HCT116 (cell line): ENCODE results near the gene GABARAPL1. TPM values are rescaled to one million over a fixed set of nuclear protein-coding genes. Genes with fewer than 3 reads are reported as not detected.

Source experiments
- ATAC-seq: fragments of 200-7000 bp; cut with Tn5 transposase; 2 replicates; pipeline ENCODE4 v1.9.1; 2020; ENCODE audit warnings: mild to moderate bottlenecking, moderate library complexity
- BruUV-seq: library from RNA; stranded (reverse); fragments of 400-500 nt; replicated peaks from 2 replicates; lab custom pipeline; 2021; lab: Mats Ljungman, UMichigan
- CTCF ChIA-PET: fragments of 300-600 bp; sonication (Branson Sonifier 250); formaldehyde crosslinking; loops from one replicate; lab custom pipeline; 2021; ENCODE audit warnings: antibody characterized with exemption; lab: Charles Lee
- POLR2A ChIA-PET: fragments of 300-600, 350-600 bp; sonication (Branson Sonifier 250); formaldehyde crosslinking; loops from one replicate; lab custom pipeline; 2021; ENCODE audit warnings: antibody characterized with exemption; lab: Charles Lee
- RAD21 ChIA-PET, 2 experiments: fragments of 300-600 bp; sonication (Branson Sonifier 250); formaldehyde crosslinking; loops; one replicate each; lab custom pipeline; 2023; ENCODE audit warnings: low total read pairs in 2 of 2; ENCODE audit not compliant: uncharacterized antibody in 2 of 2, unreplicated experiment in 2 of 2, low non-redundant PET in 1 of 2; lab: Charles Lee
- DNase-seq: peaks from one replicate; pipeline ENCODE4 v3.0.0-alpha.2; 2010; ENCODE audit warnings: low read depth, low spot score
- H2AFZ ChIP-seq: fragments of 200-600 bp; shearing (Covaris generic), sonication (generic); 2 replicates; pipeline ENCODE4 v1.6.1; 2017; ENCODE audit warnings: low read depth, mixed run types, mixed read lengths, antibody characterized with exemption, low read length; ENCODE audit not compliant: poor library complexity, severe bottlenecking
- H3K27ac ChIP-seq: 2 replicates; pipeline ENCODE4 v1.5.1; 2012; ENCODE audit warnings: low read depth, low read length
- H3K27me3 ChIP-seq: fragments of 200-600 bp; sonication (generic); 2 replicates; pipeline ENCODE4 v1.6.1; 2016; ENCODE audit warnings: mixed run types, low read length, mixed read lengths; ENCODE audit not compliant: insufficient read depth
- H3K36me3 ChIP-seq, 2 experiments: fragments of 200-500 bp in 1 of 2; fragments of 200-600 bp in 1 of 2; sonication (Bioruptor generic) in 1 of 2; sonication (generic) in 1 of 2; 2 replicates each; pipeline versions ENCODE4 v1.5.1 to v1.6.1; 2014 to 2016; ENCODE audit warnings: low read length in 2 of 2, inconsistent platforms in 1 of 2, mixed read lengths in 1 of 2, mixed run types in 1 of 2; ENCODE audit not compliant: insufficient read depth in 2 of 2, control insufficient read depth in 1 of 2
- H3K4me1 ChIP-seq, 2 experiments: fragments of 200-600 bp in 1 of 2; sonication (generic) in 1 of 2; 2 replicates each; pipeline versions ENCODE4 v1.5.1 to v1.6.1; 2012 to 2017; ENCODE audit warnings: low read length in 2 of 2, inconsistent platforms in 1 of 2, mild to moderate bottlenecking in 1 of 2, mixed read lengths in 1 of 2, mixed run types in 1 of 2, moderate library complexity in 1 of 2; ENCODE audit not compliant: insufficient read depth in 2 of 2, control insufficient read depth in 1 of 2
- H3K4me2 ChIP-seq: fragments of 200-600 bp; sonication (generic); 2 replicates; pipeline ENCODE4 v1.6.1; 2017; ENCODE audit warnings: mixed run types, low read length, mixed read lengths
- H3K4me3 ChIP-seq, 2 experiments: fragments of 200-600 bp in 1 of 2; sonication (generic) in 1 of 2; replicated peaks in 1 of 2; 2 replicates each; pipeline ENCODE4 v1.5.1; 2011 to 2016; ENCODE audit warnings: low read length in 2 of 2, control low read depth in 1 of 2, low read depth in 1 of 2, mild to moderate bottlenecking in 1 of 2, mixed read lengths in 1 of 2, mixed run types in 1 of 2
- H3K79me2 ChIP-seq: fragments of 200-600 bp; sonication (generic); 2 replicates; pipeline ENCODE4 v1.6.1; 2017; ENCODE audit warnings: mild to moderate bottlenecking, mixed run types, low read length, moderate library complexity, mixed read lengths; ENCODE audit not compliant: insufficient read depth
- H3K9ac ChIP-seq: fragments of 200-600 bp; sonication (generic); 2 replicates; pipeline ENCODE4 v1.6.1; 2016; ENCODE audit warnings: low read length, mixed read lengths
- H3K9me2 ChIP-seq: fragments of 200-600 bp; sonication (generic), shearing (Covaris generic); 2 replicates; pipeline ENCODE4 v1.6.1; 2017; ENCODE audit warnings: mixed run types, mild to moderate bottlenecking, moderate library complexity; ENCODE audit not compliant: insufficient read depth
- H3K9me3 ChIP-seq, 2 experiments: fragments of 200-500 bp in 1 of 2; fragments of 200-600 bp in 1 of 2; sonication (Bioruptor generic) in 1 of 2; sonication (generic) in 1 of 2; 2 replicates each; pipeline ENCODE4 v1.6.1; 2014 to 2017; ENCODE audit warnings: low read length in 2 of 2, mixed read lengths in 2 of 2, inconsistent platforms in 1 of 2, low read depth in 1 of 2, mild to moderate bottlenecking in 1 of 2, mixed run types in 1 of 2, moderate library complexity in 1 of 2; ENCODE audit not compliant: control insufficient read depth in 1 of 2, insufficient read depth in 1 of 2
- H4K20me1 ChIP-seq: fragments of 200-600 bp; sonication (generic), shearing (Covaris generic); 2 replicates; pipeline ENCODE4 v1.6.1; 2017; ENCODE audit warnings: mixed run types, mild to moderate bottlenecking, moderate library complexity; ENCODE audit not compliant: insufficient read depth
- ATF3 ChIP-seq: IDR thresholded peaks from 2 replicates; pipeline ENCODE4 v1.6.1; 2012
- CBX3 ChIP-seq: IDR thresholded peaks from 2 replicates; pipeline ENCODE4 v1.6.1; 2012; ENCODE audit warnings: low read depth
- CEBPB ChIP-seq: IDR thresholded peaks from 2 replicates; pipeline ENCODE4 v1.6.1; 2012; ENCODE audit warnings: low read depth
- CTCF ChIP-seq, 3 experiments: fragments of 200-600 bp in 1 of 3; sonication (generic) in 1 of 3; IDR thresholded peaks in 2 of 3; conservative IDR thresholded peaks in 1 of 3; 2 replicates each; pipeline ENCODE4 v1.5.1; 2012 to 2017; ENCODE audit warnings: low read depth in 2 of 3, low read length in 2 of 3, antibody characterized with exemption in 1 of 3, borderline replicate concordance in 1 of 3, control low read depth in 1 of 3, mild to moderate bottlenecking in 1 of 3, mixed read lengths in 1 of 3, mixed run types in 1 of 3, moderate library complexity in 1 of 3; ENCODE audit not compliant: insufficient read depth in 1 of 3
- EGR1 ChIP-seq: IDR thresholded peaks from 2 replicates; pipeline ENCODE4 v1.6.1; 2012; ENCODE audit warnings: low read depth
- JUND ChIP-seq: IDR thresholded peaks from 2 replicates; pipeline ENCODE4 v1.6.1; 2012
- MAX ChIP-seq: IDR thresholded peaks from 2 replicates; pipeline ENCODE4 v1.6.1; 2012
- POLR2A ChIP-seq: IDR thresholded peaks from 2 replicates; pipeline ENCODE4 v1.7.0; 2011; ENCODE audit warnings: borderline replicate concordance; ENCODE audit not compliant: insufficient read depth, insufficient read length; ENCODE audit errors: extremely low read depth
- SIN3A ChIP-seq: IDR thresholded peaks from 2 replicates; pipeline ENCODE4 v1.6.1; 2012; ENCODE audit warnings: low read depth
- SRF ChIP-seq: IDR thresholded peaks from 2 replicates; pipeline ENCODE4 v1.6.1; 2012; ENCODE audit warnings: low read depth
- TCF7L2 ChIP-seq: IDR thresholded peaks from 2 replicates; pipeline ENCODE4 v1.7.0; 2011; ENCODE audit warnings: borderline replicate concordance, inconsistent platforms; ENCODE audit not compliant: insufficient read depth, insufficient read length; ENCODE audit errors: extremely low read depth
- ZFX ChIP-seq: fragments of 450-650 bp; IDR thresholded peaks from 2 replicates; pipeline ENCODE4 v1.6.1; 2017
- ZNF274 ChIP-seq: fragments of 200-500 bp; sonication (Bioruptor generic); IDR thresholded peaks from 2 replicates; pipeline ENCODE4 v1.6.1; 2014; ENCODE audit warnings: mild to moderate bottlenecking, low read depth, low read length, inconsistent platforms
- intact Hi-C: fragments of 100-400 bp; cut with micrococcal nuclease; formaldehyde crosslinking; loops from 2 replicates; pipeline ENCODE4 v1.10.0; 2022
- total RNA-seq: library from RNA; stranded (reverse); gene quantifications from one replicate; pipeline ENCODE4 v1.2.1, GENCODE V29; 2021; ENCODE audit not compliant: unreplicated experiment
- TF ChIP-seq, protein P1 (sequence below): IDR thresholded peaks from 2 replicates; pipeline ENCODE4 v1.6.1; 2011; ENCODE audit warnings: mild to moderate bottlenecking, low read length, moderate library complexity; ENCODE audit not compliant: insufficient replicate concordance; ENCODE audit errors: extremely low read depth

The GABARAPL1 gene
- total RNA-seq, 1 experiment from 2014 or later = 35.5 TPM

GRCh38 chr12:10256064-10256463 lies 43.4 kb downstream of the GABARAPL1 start:
- TF ChIP-seq CBX3 (peak; percentile 51; the same call in 1 of the 2 replicates), JUND (no peak), SRF (no peak), POLR2A (no peak), EGR1 (no peak), ZFX (no peak), ZNF274 (no peak)
- TF ChIP-seq, protein P1, sequence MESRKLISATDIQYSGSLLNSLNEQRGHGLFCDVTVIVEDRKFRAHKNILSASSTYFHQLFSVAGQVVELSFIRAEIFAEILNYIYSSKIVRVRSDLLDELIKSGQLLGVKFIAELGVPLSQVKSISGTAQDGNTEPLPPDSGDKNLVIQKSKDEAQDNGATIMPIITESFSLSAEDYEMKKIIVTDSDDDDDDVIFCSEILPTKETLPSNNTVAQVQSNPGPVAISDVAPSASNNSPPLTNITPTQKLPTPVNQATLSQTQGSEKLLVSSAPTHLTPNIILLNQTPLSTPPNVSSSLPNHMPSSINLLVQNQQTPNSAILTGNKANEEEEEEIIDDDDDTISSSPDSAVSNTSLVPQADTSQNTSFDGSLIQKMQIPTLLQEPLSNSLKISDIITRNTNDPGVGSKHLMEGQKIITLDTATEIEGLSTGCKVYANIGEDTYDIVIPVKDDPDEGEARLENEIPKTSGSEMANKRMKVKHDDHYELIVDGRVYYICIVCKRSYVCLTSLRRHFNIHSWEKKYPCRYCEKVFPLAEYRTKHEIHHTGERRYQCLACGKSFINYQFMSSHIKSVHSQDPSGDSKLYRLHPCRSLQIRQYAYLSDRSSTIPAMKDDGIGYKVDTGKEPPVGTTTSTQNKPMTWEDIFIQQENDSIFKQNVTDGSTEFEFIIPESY = no peak
- TF ChIP-seq, all 23 proteins: peak for 1
- Histone ChIP-seq H3K9me3 (peaks cover 0 to 3% of the 10 kb centered on the region in 2 experiments; a peak in 2 of 4 replicates), H3K27me3 (no peaks in the 10 kb centered on the region), H2AFZ (no peak overlapping the region), H3K4me2 (no peak overlapping the region), H3K79me2 (no peaks in the 10 kb centered on the region), H3K36me3 (no peaks in the 10 kb centered on the region), H4K20me1 (no peaks in the 10 kb centered on the region), H3K27ac (no peak overlapping the region), H3K9me2 (peaks cover 4% of the 10 kb centered on the region; the same call in 1 of the 2 replicates), H3K4me1 (no peaks in the 10 kb centered on the region), H3K9ac (no peak overlapping the region), H3K4me3 (no peak overlapping the region)
- intact Hi-C loops = no loop called here
- ATAC-seq = no peak
- ChIA-PET POLR2A (no interaction called here), CTCF (interaction anchor here (0.5 kb wide), 1 partner anchor 106 kb away, joined by 3 read pairs; no protein-coding TSS in a partner anchor), RAD21 (no interaction called here)
- DNase-seq = no peak
- no TSS peak for BruUV-seq

GRCh38 chr12:10260927-10261326 lies 48.2 kb downstream of the GABARAPL1 start:
- Histone ChIP-seq H4K20me1 (no peaks in the 10 kb centered on the region), H3K27ac (no peak overlapping the region), H3K9me3 (peaks cover 0 to 3% of the 10 kb centered on the region in 2 experiments; a peak in 2 of 4 replicates), H3K36me3 (no peaks in the 10 kb centered on the region), H3K9ac (no peak overlapping the region), H3K4me3 (no peak overlapping the region), H3K79me2 (no peaks in the 10 kb centered on the region), H3K4me1 (no peaks in the 10 kb centered on the region), H3K4me2 (no peak overlapping the region), H2AFZ (no peak overlapping the region), H3K9me2 (peaks cover 4% of the 10 kb centered on the region; the same call in 1 of the 2 replicates), H3K27me3 (no peaks in the 10 kb centered on the region)
- ChIA-PET POLR2A (no interaction called here), CTCF (no interaction called here), RAD21 (no interaction called here)
- BruUV-seq = no TSS peak
- ATAC-seq = no peak
- intact Hi-C loops = no loop called here
- DNase-seq = no peak
- no peak for TF ChIP-seq MAX
- no peak for TF ChIP-seq ATF3
- no peak for TF ChIP-seq CTCF (IDR thresholded peaks at IDR 0.05 in 2 of 3, conservative IDR thresholded peaks at IDR 0.05 in 1 of 3; ENCODE audit: borderline replicate concordance in 1 of 3, insufficient read depth in 1 of 3, low read depth in 2 of 3, low read length in 2 of 3)
- TF ChIP-seq TCF7L2 = no peak
- no peak for TF ChIP-seq EGR1
- no peak for TF ChIP-seq CEBPB
- TF ChIP-seq SIN3A = no peak
